Tibial nerve (tissue), 4 donors: Measurements from ENCODE around the gene LRRC31.

ENCODE experiments used
- CTCF ChIP-seq, 5 experiments: fragments of 200-600 bp in 3 of 5; fragments of 450-650 bp in 2 of 5; sonication (generic) in 3 of 5; IDR thresholded peaks; one replicate each; pipeline ENCODE4 v1.5.1; 2016 to 2019; ENCODE audit warnings: antibody characterized with exemption in 5 of 5, mild to moderate bottlenecking in 3 of 5, moderate library complexity in 2 of 5
- EP300 ChIP-seq, 2 donors: sonication (generic); formaldehyde crosslinking; IDR thresholded peaks; one replicate each; pipeline ENCODE4 v1.6.1; 2017; ENCODE audit warnings: antibody characterized with exemption in 2 of 2, mild to moderate bottlenecking in 1 of 2
- POLR2A ChIP-seq, 2 donors: fragments of 450-650 bp; IDR thresholded peaks; one replicate each; pipeline ENCODE4 v1.6.1; 2017; ENCODE audit warnings: antibody characterized with exemption in 2 of 2, mild to moderate bottlenecking in 2 of 2, moderate library complexity in 2 of 2

GRCh38 chr3:169865176-169865767 is 4.5 kb downstream of the LRRC31 start:
- TF ChIP-seq POLR2A (IDR thresholded peaks at IDR 0.05) (no peak), CTCF (IDR thresholded peaks at IDR 0.05) (no peak), EP300 (IDR thresholded peaks at IDR 0.05) (no peak)
